ENCODE measurements around the gene RNPEP. TPM values are rescaled to one million over a fixed set of nuclear protein-coding genes. Genes with fewer than 3 reads are reported as not detected.

The RNPEP gene
- total RNA-seq, 1 donor from 2014 or later, result 42.4 TPM

- Mint-ChIP-seq H3K4me3 (ENCODE audit: unreplicated experiment) (no peak overlapping the region), H3K36me3 (ENCODE audit: unreplicated experiment) (peaks cover 3% of the 10 kb centered on the region), H3K27me3 (ENCODE audit: unreplicated experiment) (peaks cover 7% of the 10 kb centered on the region), H3K9me3 (ENCODE audit: unreplicated experiment) (peaks cover 7% of the 10 kb centered on the region), H3K4me1 (ENCODE audit: low read depth, unreplicated experiment) (peaks cover 8% of the 10 kb centered on the region), H3K27ac (ENCODE audit: unreplicated experiment) (no peak overlapping the region)
- DNase-seq, result no peak
- TF ChIP-seq, protein P1, sequence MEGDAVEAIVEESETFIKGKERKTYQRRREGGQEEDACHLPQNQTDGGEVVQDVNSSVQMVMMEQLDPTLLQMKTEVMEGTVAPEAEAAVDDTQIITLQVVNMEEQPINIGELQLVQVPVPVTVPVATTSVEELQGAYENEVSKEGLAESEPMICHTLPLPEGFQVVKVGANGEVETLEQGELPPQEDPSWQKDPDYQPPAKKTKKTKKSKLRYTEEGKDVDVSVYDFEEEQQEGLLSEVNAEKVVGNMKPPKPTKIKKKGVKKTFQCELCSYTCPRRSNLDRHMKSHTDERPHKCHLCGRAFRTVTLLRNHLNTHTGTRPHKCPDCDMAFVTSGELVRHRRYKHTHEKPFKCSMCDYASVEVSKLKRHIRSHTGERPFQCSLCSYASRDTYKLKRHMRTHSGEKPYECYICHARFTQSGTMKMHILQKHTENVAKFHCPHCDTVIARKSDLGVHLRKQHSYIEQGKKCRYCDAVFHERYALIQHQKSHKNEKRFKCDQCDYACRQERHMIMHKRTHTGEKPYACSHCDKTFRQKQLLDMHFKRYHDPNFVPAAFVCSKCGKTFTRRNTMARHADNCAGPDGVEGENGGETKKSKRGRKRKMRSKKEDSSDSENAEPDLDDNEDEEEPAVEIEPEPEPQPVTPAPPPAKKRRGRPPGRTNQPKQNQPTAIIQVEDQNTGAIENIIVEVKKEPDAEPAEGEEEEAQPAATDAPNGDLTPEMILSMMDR (IDR thresholded peaks at IDR 0.05; ENCODE audit: partially characterized antibody, unreplicated experiment), result no peak
These were observed 54.3 kb downstream of the RNPEP start for GRCh38 chr1:202036595-202037387.

DNA sequence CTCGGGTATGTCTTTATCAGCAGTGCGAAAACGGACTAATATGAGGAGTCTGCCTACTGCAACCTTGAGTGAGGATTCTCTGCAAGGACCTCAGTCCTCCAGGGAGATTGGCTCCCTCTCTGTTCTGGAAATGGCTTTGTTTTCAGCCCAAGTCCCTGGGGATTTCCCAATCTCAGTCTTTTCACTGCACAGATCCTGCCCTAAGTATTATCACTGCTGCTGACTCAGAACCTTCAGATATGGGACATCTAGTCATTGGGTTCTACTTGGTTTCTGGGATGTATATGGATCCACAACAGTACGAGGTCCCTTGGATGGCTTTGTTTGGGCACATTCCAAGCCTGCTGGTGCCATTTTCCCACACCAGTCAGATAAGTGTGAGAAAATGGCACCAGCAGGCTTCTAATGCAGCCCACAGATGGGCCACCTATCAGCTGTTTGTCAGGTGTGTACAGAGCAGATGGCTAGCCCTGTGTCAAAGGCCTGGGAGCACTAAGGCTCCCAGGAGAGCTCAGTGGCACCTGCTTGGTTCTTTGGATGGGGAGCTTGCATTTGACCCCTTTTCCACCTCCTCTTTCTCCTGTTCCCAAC is 55.4 kb downstream of the RNPEP start:
- TF ChIP-seq, protein P1 (IDR thresholded peaks at IDR 0.05; ENCODE audit: partially characterized antibody, unreplicated experiment), result no peak
- no peak for DNase-seq
- Mint-ChIP-seq H3K36me3 (ENCODE audit: unreplicated experiment) (peaks cover 3% of the 10 kb centered on the region), H3K27ac (ENCODE audit: unreplicated experiment) (peak overlapping the region; percentile 82), H3K4me1 (ENCODE audit: low read depth, unreplicated experiment) (peaks cover 8% of the 10 kb centered on the region), H3K9me3 (ENCODE audit: unreplicated experiment) (peaks cover 7% of the 10 kb centered on the region), H3K27me3 (ENCODE audit: unreplicated experiment) (peaks cover 7% of the 10 kb centered on the region), H3K4me3 (ENCODE audit: unreplicated experiment) (peak overlapping the region; percentile 52)

DNA sequence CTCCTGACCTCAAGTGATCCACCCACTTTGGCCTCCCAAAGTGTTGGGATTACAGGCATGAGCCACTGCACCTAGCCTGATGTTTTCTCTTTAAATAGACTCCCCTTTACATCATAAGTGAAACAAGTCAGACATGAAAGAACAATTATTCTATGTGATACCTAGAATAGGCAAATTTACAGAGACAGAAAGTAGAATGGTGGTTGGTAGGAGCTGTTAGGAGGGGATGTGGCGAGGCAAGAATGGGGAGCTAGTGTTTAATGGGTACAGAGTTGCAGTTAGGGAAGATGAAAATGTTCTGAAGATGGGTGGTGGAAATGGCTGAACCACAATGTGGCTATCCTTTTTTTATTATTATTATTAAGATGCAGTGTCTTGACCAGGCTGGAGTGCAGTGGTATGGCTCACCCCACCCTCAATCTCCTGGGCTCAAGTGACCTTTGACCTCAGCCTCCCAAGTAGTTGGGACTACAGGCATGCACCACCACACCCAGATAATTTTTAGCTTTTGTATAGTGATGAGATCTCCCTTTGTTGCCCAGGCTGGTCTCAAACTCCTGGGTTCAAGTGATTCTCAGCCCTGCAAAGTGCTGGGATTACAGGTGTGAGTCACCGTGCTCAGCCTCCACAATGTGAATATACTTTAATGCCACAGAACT is 56.4 kb downstream of the RNPEP start:
- Mint-ChIP-seq H3K4me1 (ENCODE audit: low read depth, unreplicated experiment) (peaks cover 8% of the 10 kb centered on the region), H3K27ac (ENCODE audit: unreplicated experiment) (no peak overlapping the region), H3K9me3 (ENCODE audit: unreplicated experiment) (peaks cover 7% of the 10 kb centered on the region), H3K36me3 (ENCODE audit: unreplicated experiment) (peaks cover 3% of the 10 kb centered on the region), H3K27me3 (ENCODE audit: unreplicated experiment) (peaks cover 10% of the 10 kb centered on the region), H3K4me3 (ENCODE audit: unreplicated experiment) (no peak overlapping the region)
- no peak for DNase-seq
- TF ChIP-seq, protein P1 (IDR thresholded peaks at IDR 0.05; ENCODE audit: partially characterized antibody, unreplicated experiment), result no peak

GRCh38 chr1:202045705-202046104 is 63.3 kb downstream of the RNPEP start:
- Mint-ChIP-seq H3K4me1 (ENCODE audit: low read depth, unreplicated experiment) (no peaks in the 10 kb centered on the region), H3K4me3 (ENCODE audit: unreplicated experiment) (no peak overlapping the region), H3K9me3 (ENCODE audit: unreplicated experiment) (peaks cover 2% of the 10 kb centered on the region), H3K27me3 (ENCODE audit: unreplicated experiment) (peaks cover 5% of the 10 kb centered on the region), H3K27ac (ENCODE audit: unreplicated experiment) (no peak overlapping the region), H3K36me3 (ENCODE audit: unreplicated experiment) (no peaks in the 10 kb centered on the region)
- no peak for DNase-seq
- TF ChIP-seq, protein P1 (IDR thresholded peaks at IDR 0.05; ENCODE audit: partially characterized antibody, unreplicated experiment), result no peak
